ENCODE data around the gene BPIFB2.

BPIFB2 gene

GRCh38 chr20:33070111-33071053, 62.9 kb downstream of the BPIFB2 start:
- DNase-seq (ENCODE audit: low read depth), result no peak

GRCh38 chr20:33071198-33071597, 63.7 kb downstream of the BPIFB2 start:
- no peak for DNase-seq (ENCODE audit: low read depth)

GRCh38 chr20:33072362-33072761, 64.9 kb downstream of the BPIFB2 start:
- DNase-seq (ENCODE audit: low read depth), result no peak

- no peak for DNase-seq (ENCODE audit: low read depth)
Observed at GRCh38 chr20:33072813-33073212, 65.3 kb downstream of the BPIFB2 start.

Measured in non-pigmented ciliary epithelial cell (primary cell).